GM19099 (cell line): ENCODE measurements around the gene ACO2.

ENCODE experiments used
- POLR2A ChIP-seq: IDR thresholded peaks from 3 replicates; pipeline ENCODE4 v1.6.1; 2011; ENCODE audit warnings: low read depth; ENCODE audit not compliant: insufficient read length; ENCODE audit errors: extremely low read depth

The ACO2 gene

DNA sequence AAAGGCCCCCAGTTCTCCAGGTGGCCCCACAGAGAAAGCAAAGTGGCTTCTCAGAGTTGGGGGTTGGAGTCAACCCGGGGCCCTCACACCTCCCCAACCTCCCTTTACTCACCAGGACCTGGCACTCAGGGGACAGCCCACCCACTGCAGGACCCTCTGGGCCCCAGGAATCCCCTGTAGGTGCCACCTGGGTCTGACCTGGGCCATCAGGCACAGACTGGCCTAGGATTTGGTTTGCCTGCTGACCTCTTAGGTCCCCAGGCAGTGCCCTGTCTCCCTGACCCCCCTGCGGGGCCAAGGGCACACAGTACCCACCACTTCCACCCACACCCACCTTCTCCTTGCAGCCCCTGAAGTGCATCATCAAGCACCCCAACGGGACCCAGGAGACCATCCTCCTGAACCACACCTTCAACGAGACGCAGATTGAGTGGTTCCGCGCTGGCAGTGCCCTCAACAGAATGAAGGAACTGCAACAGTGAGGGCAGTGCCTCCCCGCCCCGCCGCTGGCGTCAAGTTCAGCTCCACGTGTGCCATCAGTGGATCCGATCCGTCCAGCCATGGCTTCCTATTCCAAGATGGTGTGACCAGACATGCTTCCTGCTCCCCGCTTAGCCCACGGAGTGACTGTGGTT lies 59.3 kb downstream of the ACO2 start:
- TF ChIP-seq POLR2A: no peak

DNA sequence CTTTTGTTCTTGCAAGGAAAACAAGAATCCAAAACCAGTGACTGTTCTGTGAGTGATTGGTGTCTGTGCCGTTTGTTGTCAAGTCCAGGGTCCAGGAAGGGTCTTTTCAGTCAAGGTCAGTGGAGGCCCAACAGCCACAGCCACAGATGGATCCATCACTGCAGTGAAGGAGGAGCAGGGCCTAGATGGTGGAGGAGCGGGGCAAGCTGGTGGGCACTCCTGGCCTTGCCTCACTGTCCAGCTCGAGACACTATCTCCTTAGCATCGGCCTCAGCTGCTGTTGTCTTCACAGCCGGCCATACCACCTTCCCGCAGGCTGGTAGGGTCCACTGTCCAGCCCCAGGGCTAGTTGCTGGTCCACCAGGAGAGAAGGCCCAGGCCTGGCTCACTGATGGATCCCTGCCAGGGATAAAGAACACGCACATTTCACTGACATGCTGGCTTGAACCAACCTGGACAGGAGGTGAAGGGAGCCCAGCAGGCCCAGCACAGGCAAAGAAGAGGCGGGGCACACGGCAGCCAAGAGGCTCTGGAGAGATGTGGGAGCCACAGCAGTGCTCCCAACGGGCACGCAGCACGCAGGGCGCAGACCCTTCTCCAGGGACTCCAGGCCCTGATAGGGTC lies 60.1 kb downstream of the ACO2 start:
- no peak for TF ChIP-seq POLR2A

DNA sequence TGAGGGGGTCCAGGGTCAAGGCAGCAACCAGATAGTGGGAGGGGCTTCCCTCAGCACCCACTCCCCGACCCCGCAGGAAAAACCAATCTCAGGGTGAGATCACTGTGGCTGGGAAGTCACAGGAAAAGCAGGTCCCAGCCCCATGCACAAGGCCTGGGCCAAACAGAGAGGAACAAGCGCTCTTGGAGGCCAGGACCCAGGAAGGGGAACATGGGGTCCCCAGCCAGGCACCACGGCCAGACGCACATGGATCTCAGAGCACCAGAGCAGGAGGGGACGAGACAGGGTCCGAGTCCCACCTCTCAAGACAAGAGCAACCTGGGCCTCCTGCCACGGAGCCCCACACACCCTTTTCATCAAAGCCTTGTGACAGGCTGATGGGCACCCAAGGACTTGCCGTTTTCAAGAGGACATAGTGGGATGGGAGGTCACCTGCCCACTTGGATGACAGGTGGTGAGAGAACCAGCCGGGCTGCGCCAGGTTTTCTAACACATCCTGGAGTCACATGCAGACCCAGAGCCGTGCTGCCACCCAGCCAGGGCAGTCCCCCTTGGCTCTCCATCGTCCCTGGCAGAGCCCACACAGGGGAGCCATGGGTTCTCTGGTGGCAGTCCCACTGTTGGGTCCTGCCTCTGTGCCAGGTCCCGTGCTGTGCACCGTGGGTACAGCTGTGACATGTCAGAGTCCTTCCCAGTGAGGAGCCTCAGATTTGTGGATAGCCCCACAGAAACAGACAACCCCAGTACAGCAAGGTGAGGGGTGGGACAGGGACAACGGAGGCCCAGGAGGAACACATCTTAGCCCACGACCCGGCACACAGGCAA lies 62.2 kb downstream of the ACO2 start:
- no peak for TF ChIP-seq POLR2A

DNA sequence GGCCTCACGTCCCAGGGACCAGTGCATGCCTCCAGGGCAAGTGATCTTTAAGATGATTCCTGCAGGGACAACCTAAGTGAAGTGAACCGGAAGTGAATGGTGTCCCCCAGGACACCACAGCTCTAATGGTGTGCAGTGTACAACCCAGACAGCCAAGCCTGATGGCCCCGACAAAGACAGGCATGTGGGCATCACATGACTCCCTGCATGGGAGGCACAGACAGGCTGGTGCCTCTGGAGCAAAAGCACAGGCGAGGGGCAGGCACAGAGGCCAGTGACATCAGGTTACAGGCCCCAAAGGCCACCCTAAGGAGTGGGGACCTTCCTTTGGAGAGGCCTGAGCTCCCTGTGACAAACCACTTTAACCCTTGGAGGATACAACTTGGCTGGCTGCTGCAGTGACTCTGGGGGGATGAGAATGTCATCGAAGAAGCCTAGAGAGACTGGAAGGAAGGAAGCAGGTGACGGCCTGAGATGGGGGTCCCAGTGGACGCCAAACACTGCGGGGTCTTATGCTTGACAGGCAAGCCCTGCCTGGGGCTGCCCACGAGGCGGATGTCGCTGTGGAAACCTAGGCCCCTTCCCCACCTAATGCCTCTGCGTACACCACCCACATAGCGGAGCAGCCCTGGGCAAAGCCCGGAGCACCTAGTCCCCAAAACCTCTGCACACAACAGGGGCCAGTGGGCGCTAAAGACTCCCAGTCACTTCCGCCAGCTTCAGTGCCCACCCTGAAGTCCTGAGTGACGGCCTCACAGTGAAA lies 63.0 kb downstream of the ACO2 start:
- no peak for TF ChIP-seq POLR2A

DNA sequence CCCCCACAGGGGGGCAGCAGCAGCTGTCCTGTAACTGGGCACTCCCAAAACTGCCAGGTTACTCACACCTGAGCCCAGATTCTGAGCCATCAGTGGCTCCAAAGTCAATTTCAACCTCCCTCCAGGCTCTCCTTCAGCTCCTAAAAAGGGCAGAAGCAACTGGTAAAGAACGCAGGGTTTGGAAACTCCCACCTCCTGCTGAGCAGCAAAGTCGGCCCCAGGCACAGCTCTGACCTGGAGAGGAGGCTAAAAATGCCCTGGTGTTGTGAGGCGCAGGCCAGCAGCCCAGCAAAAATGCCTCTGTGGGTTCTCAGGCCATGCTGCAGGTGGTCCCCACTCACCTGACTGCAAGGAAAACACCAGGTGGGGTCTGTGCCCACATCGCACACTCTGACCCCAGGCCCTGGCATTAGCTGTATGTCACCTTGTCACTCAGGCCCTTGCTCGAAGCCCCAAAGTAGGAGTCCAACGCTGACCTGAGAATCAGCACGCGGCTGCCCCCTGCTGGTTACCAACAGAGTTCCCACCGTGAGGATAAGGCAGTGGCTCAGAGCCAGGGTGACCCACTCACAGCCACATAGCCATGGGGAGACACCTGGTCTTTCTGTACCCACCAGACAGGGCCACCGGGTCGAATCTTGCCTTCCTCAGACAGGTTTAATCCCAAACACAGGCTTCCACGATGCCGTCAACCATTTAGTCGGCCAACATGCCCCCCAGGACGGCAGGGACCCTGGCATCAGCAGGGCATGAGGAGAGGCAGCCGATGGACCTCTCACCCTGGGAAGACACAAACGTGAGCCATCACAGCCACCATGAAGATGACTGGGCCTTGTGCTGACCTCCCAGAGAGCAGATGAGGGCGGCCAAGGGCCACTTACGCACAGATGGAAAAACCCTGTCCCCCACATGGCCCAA lies 64.2 kb downstream of the ACO2 start:
- no peak for TF ChIP-seq POLR2A

DNA sequence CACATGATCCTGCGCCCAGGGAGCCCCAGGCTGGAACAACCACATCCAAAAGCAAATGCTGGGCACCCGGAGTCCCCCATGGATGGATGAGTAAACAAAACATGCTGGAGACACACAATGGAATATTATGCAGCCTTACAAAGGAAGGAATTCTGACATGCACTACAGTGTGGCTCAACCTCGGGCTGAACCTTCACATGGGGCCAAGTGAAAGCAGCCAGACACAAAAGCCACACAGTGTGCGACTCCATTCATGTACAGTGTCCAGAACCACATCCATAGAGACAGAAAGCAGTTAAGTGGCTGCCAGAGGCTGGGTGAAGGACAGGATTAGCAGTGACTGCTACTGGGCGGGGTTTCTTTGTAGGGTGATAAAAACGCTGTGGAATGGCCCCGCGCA lies 65.3 kb downstream of the ACO2 start:
- TF ChIP-seq POLR2A: no peak

DNA sequence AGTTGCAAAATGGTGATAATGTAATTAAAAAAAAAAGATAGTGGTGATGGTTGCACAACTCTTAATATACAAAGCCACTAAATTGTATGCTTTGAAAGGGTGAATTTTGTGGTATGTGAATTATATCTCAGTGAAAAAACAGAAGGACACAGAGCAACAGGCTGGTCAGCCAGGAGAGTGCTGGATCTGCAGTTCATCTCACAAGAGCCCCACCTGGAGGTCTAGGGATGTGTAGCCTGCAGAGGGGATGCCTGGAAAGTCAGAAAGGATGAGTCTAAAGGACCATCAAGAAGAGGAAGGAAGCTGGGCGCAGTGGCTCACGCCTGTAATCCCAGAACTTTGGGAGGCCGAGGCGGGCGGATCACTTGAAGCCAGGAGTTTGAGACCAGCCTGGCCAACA lies 66.3 kb downstream of the ACO2 start:
- TF ChIP-seq POLR2A: no peak

DNA sequence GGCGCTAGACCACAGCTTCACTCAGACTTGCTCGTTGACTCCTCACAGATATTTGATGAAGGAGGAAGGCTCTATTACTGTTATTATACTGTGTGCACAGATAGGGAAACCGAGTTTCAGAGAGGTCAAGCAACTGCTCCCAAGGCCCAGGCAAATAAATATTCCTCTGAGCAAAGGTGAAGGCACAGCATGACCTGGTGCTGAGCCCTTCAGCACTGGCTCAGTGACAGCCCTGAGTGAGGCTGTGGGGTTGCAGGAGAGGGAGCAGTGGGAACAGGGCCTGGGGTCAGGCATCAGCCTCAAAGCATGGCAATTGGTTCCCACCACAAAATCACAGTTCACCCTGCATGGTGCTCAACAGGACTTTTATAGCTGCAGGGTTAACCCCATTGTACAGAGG lies 68.3 kb downstream of the ACO2 start:
- TF ChIP-seq POLR2A: no peak

DNA sequence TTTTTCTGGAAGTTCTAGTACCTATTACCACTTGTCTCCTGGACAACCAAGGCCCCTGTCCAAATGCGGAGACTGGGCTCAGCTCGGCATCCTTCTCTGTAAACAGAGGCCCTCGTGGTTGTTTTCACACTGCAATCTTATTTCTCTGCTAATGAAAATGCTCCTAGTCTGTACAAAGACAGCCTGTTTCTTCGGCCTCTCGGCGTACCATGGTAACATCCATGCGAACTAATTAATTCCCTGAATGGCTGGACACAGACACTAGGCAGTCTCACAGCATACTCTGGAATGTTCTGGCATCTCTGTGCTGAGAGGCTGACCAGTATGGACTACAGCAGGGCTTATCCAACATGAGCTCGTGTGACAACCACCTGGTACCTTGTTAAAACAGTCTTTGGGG lies 69.7 kb downstream of the ACO2 start:
- TF ChIP-seq POLR2A: no peak

DNA sequence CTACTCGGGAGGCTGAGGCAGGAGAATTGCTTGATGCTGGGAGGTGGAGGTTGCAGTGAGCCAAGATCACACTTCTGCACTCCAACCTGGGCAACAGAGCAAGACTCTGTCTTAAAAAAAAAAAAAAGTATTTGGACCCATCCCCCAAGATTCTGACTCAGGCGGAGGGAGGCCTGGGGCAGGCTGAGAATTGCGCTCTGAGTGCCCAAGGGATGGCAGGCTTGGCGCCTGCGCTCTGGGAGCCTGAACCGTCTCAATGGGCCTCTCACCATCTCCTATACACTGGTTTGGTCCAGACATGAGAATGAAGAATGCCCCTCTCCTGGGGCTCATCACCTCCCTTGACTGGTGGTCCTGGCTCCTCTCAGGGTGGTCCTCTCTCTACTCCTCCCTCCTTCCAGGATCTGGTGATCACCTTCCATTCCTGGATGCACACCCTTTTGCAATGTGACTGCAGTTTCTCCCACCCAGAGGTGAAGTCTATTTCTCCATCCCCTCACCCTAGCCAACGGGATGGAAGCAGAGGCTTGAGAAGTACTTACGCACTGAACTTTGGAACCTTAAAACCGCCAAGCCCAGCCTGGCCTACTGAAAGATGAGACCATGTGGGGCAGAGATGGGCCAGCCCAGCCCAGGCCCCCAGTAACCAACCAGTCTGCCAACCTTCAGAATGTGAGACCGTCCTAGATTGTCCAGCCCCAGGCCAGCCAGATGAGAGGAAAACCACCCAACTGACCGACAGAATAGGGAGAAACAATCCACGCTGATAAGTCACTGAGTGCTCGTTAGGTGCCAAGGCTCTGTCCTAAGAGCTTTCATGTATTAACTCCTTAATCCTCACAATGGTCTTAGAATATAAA lies 70.5 kb downstream of the ACO2 start:
- TF ChIP-seq POLR2A: no peak

DNA sequence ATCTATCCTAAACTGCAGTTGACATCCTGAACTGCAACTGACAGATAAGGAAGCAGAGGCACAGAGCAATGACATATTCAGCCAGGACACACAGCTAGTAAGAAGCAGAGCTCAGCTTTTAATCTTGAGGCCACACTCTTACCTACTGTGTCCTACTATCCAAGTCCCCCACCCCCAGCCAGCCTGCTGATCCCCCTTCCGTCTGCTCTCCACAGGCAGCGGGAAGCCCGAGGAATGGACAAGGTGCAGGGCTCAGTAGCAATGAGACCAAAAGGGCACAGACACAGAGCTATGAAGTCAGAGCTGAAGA lies 71.0 kb downstream of the ACO2 start:
- TF ChIP-seq POLR2A: no peak

DNA sequence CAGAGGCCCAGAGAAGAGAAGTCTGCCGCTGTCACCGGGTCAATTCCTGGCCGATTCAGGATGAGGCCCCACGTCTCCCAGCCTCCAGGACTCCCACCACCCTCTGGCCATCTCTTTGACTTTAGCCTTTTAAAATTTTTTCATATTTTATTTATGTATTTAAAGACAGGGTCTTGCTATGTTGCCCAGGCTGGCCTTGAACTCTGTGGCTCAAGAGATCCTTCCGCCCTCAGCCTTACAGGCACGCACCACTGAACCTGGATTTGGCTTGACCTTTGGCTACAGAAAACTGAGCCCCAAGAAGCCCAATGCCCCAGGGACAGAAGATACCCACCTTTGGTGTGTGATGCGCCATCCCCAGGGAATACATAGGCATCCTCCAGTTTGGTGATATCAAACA lies 71.4 kb downstream of the ACO2 start:
- TF ChIP-seq POLR2A: no peak

DNA sequence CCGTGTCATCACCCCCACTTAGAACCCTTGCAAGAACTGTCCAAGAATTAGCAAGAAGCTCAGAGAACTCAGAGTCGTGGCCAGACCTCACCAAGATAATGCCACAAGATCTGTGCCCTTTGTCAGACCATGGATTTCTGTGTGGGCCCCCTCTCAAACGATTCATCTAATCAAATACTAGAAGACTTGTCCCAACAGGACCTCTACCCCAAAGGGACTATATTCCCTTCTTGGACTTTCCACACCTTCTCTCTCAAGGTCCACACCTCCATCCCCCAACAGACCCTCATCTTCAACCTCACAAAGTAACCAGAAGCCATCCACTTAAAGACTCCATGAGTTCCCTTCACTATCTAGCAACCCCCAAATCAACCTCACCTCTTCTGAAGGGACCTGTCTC lies 72.6 kb downstream of the ACO2 start:
- TF ChIP-seq POLR2A: no peak

DNA sequence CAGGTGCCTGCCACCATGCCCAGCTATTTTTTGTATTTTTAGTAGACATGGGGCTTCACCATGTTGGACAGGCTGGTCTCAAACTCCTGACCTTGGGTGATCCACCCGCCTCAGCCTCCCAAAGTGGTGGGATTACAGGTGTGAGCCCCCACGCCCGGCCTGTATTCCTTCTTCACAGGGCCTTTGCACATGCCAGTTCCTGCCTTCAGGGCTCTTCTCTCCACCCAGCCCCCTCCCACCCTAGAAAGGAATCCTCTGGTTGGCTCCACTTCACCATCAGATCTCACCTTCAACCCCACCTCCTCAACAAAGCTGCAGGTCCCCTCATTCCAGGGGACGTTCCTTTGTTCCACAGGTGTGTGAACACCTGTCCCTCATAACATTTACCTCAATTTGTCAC lies 73.3 kb downstream of the ACO2 start:
- no peak for TF ChIP-seq POLR2A
